Astrocyte of the spinal cord (primary cell): ENCODE data around the gene ZNF735.
"Not testable (repeated sequence)": the region's sequence is repeated elsewhere in the genome, so short reads cannot be mapped to it uniquely, and the experiment has no call there.

Source experiments
- DNase-seq: peaks from one replicate; pipeline ENCODE4 v3.0.0; 2011; ENCODE audit warnings: low read depth, low spot score
- H3K4me3 ChIP-seq: 2 replicates; pipeline ENCODE4 v1.5.1; 2011; ENCODE audit warnings: low read depth, mild to moderate bottlenecking, low read length, moderate library complexity
- in situ Hi-C: cut with HindIII; loops from 2 replicates; pipeline ENCODE4 v1.10.0; 2017; ENCODE audit warnings: low sequenced_read_pairs
- TF ChIP-seq, protein P1 (sequence below): IDR thresholded peaks from 2 replicates; pipeline ENCODE4 v1.5.1; 2012; ENCODE audit warnings: low read depth, mild to moderate bottlenecking, low read length, inconsistent platforms

Gene ZNF735

GRCh38 chr7:64183126-64183742 lies 23.8 kb upstream of the ZNF735 start:
- TF ChIP-seq, protein P1, sequence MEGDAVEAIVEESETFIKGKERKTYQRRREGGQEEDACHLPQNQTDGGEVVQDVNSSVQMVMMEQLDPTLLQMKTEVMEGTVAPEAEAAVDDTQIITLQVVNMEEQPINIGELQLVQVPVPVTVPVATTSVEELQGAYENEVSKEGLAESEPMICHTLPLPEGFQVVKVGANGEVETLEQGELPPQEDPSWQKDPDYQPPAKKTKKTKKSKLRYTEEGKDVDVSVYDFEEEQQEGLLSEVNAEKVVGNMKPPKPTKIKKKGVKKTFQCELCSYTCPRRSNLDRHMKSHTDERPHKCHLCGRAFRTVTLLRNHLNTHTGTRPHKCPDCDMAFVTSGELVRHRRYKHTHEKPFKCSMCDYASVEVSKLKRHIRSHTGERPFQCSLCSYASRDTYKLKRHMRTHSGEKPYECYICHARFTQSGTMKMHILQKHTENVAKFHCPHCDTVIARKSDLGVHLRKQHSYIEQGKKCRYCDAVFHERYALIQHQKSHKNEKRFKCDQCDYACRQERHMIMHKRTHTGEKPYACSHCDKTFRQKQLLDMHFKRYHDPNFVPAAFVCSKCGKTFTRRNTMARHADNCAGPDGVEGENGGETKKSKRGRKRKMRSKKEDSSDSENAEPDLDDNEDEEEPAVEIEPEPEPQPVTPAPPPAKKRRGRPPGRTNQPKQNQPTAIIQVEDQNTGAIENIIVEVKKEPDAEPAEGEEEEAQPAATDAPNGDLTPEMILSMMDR, result peak; percentile 47
- no peak overlapping the region for H3K4me3 ChIP-seq
- in situ Hi-C loops, result no loop called here
- DNase-seq, result no peak

GRCh38 chr7:64183827-64184372 lies 23.1 kb upstream of the ZNF735 start:
- H3K4me3 ChIP-seq, result no peak overlapping the region
- DNase-seq, result no peak
- in situ Hi-C loops, result no loop called here
- TF ChIP-seq, protein P1, result no peak

DNA sequence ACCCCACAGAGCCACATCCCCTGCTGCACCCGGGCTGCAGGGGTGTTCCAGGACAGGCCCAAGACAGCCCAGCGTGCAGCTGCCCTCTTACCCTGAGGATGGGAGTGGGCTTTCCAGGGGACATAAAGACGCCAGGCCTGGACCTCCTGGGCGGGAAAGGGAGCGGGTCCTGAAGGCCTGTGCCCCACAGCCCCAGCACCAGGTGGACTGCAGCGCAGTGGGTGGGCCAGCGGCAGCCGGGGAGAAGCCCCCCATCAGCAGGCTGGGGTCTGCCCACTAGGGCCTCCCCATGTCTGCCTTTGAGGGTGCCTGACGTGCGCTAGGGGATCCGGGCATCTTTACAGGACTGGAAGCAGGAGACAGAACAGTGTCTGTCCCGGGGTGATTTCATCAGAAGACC lies 22.6 kb upstream of the ZNF735 start:
- H3K4me3 ChIP-seq, result no peak overlapping the region
- TF ChIP-seq, protein P1, result no peak
- in situ Hi-C loops, result no loop called here
- DNase-seq, result no peak

GRCh38 chr7:64187408-64187807 lies 19.6 kb upstream of the ZNF735 start:
- TF ChIP-seq, protein P1, result no peak
- no peak overlapping the region for H3K4me3 ChIP-seq
- DNase-seq, result no peak
- in situ Hi-C loops, result no loop called here

- H3K4me3 ChIP-seq, result no peak overlapping the region
- in situ Hi-C loops, result no loop called here
- TF ChIP-seq, protein P1, result no peak
- DNase-seq, result no peak
Measured at GRCh38 chr7:64192148-64192704, 14.8 kb upstream of the ZNF735 start.

- TF ChIP-seq, protein P1, result no peak
- in situ Hi-C loops, result no loop called here
- no peak for DNase-seq
- H3K4me3 ChIP-seq, result no peak overlapping the region
Measured at GRCh38 chr7:64192775-64193174, 14.2 kb upstream of the ZNF735 start.

- in situ Hi-C loops, DNase-seq, H3K4me3 ChIP-seq: not testable (repeated sequence)
Measured at GRCh38 chr7:64219710-64220298, 12.8 kb downstream of the ZNF735 start.
